ENCODE data around the gene NSL1.
"Not testable (repeated sequence)": the region's sequence is repeated elsewhere in the genome, so short reads cannot be mapped to it uniquely, and the experiment has no call there.

The NSL1 gene

DNA sequence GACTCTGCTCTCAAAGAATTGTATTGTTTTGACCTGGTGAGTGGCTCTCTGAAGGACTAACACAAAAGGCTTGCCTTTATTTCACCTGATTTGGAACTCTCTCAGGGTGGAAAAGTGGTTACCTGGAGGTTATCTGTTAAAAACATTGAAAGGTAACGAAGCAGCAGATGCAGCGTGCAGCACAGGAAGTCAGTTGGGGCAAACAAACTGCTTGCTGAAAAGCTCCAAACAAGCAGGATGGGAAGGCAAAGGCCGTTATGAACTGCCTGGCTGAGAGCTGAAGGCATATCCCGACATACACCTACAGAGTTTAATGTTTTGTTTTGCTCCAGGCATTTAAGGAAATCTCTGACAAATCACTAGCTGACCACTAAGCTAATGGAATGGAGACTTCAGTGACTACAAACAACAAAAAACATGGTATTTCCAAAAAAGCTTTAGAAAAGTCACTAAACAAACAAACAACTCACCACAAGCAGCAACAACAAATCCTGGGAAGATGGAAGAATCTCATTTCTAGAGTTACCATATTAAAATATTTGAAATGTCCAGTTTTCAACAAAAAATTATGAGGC, 47.6 kb downstream of the NSL1 start:
- Histone ChIP-seq H3K27me3 (ENCODE audit: low read depth, low read length) (no peaks in the 10 kb centered on the region), H3K4me3 (ENCODE audit: low read depth in 1 of 2, low read length in 2 of 2) (no peak overlapping the region), H3K36me3 (ENCODE audit: control insufficient read depth in 1 of 2, insufficient read depth in 2 of 2, low read length in 2 of 2) (no peaks in the 10 kb centered on the region), H3K4me1 (ENCODE audit: control insufficient read depth in 1 of 2, insufficient read depth in 2 of 2, low read length in 2 of 2) (no peaks in the 10 kb centered on the region), H3K27ac (ENCODE audit: low read length) (no peak overlapping the region), H3K9me3 (ENCODE audit: control insufficient read depth in 1 of 2, low read length in 2 of 2) (no peaks in the 10 kb centered on the region)

DNA sequence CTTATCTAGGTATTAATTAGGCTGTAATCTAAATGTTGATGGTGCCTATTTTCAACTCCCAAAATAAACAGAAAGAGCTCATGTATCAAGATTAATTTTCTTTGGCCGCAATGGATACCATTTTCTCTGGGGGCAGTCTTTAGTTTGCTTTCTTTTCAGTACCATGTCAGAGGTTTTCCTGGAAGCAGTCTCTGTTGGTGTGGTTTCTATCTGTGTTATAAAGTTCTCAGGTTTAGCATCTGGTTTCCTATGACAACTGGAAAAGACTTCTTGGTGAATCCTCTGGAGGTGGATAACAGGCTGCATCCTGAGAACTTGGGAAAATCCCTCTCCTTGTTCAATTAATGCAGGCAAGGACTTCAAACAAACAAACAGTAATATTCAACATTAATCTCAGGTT, 53.2 kb downstream of the NSL1 start:
- no peaks in the 10 kb centered on the region for H3K27me3 ChIP-seq (ENCODE audit: low read depth, low read length)
- H3K4me3 ChIP-seq (ENCODE audit: low read depth in 1 of 2, low read length in 2 of 2), result no peak overlapping the region
- no peaks in the 10 kb centered on the region for H3K4me1 ChIP-seq (ENCODE audit: control insufficient read depth in 1 of 2, insufficient read depth in 2 of 2, low read length in 2 of 2)
- no peak overlapping the region for H3K27ac ChIP-seq (ENCODE audit: low read length)
- H3K36me3 ChIP-seq (ENCODE audit: control insufficient read depth in 1 of 2, insufficient read depth in 2 of 2, low read length in 2 of 2), result no peaks in the 10 kb centered on the region
- H3K9me3 ChIP-seq (ENCODE audit: control insufficient read depth in 1 of 2, low read length in 2 of 2), result no peaks in the 10 kb centered on the region

DNA sequence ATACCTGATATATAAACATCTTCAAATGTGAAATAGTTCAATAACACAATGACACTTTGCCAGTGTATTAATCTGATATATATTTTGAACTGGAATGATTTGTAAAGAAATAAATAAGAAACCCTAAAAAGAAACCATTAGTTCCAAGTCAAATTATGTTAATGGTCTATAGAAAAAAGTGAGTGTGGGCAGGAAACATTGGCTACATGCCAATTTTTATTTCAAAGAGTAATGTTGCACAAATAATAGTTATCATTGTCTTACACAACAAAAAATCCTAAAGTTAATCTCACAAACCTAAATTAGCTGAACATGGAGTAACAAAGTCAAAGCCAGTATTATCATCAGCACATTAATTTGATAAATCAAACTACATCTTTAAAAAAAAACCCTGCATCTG, 54.0 kb downstream of the NSL1 start:
- H3K36me3 ChIP-seq (ENCODE audit: control insufficient read depth in 1 of 2, insufficient read depth in 2 of 2, low read length in 2 of 2), result no peaks in the 10 kb centered on the region
- H3K4me3 ChIP-seq (ENCODE audit: low read depth in 1 of 2, low read length in 2 of 2), result no peak overlapping the region
- no peak overlapping the region for H3K27ac ChIP-seq (ENCODE audit: low read length)

DNA sequence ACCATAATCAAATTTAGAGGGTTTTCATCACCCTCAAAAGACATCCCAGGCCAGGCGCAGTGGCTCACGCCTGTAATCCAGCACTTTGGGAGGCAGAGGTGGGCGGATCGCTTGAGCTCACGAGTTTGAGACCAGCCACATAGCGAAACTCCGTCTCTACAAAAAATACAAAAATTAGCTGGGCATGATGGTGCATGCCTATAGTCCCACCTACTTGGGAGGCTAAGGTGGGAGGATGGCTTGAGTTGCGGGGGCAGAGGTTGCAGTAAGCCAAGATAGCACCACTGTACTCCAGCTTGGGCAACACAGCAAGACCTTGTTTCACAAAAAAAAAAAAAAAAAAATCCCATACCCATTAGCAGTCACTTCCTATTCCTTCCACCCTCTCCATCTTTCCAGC, 58.5 kb downstream of the NSL1 start:
- Histone ChIP-seq H3K27ac (ENCODE audit: low read length) (no peak overlapping the region), H3K27me3 (ENCODE audit: low read depth, low read length) (no peaks in the 10 kb centered on the region), H3K4me1 (ENCODE audit: control insufficient read depth in 1 of 2, insufficient read depth in 2 of 2, low read length in 2 of 2) (no peaks in the 10 kb centered on the region), H3K9me3 (ENCODE audit: control insufficient read depth in 1 of 2, low read length in 2 of 2) (no peaks in the 10 kb centered on the region), H3K36me3 (ENCODE audit: control insufficient read depth in 1 of 2, insufficient read depth in 2 of 2, low read length in 2 of 2) (no peaks in the 10 kb centered on the region), H3K4me3 (ENCODE audit: low read depth in 1 of 2, low read length in 2 of 2) (no peak overlapping the region)

More for the DNA sequence above, 54.0 kb downstream of the NSL1 start:
- no peaks in the 10 kb centered on the region for H3K4me1 ChIP-seq (ENCODE audit: control insufficient read depth in 1 of 2, insufficient read depth in 2 of 2, low read length in 2 of 2)
- no peaks in the 10 kb centered on the region for H3K9me3 ChIP-seq (ENCODE audit: control insufficient read depth in 1 of 2, low read length in 2 of 2)
- H3K27me3 ChIP-seq (ENCODE audit: low read depth, low read length), result no peaks in the 10 kb centered on the region

DNA sequence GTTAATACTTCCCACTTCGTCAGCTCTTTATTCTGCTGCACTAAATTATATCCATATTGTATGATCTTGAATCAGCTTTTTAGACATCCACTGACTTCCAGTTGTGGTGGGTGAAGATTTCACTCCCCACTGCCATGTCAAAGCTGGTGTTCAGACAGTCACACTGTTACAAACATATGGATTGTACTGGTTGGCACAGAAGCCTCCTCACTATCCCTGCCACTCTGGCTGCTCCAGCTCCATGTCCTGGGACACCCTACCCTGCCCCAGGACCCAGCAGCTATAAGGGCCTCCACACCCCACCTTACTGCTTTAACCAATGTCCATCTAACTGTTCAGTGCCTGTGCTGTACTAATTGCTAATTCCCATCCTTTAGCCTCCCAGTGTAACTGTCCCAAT, 59.9 kb downstream of the NSL1 start:
- no peaks in the 10 kb centered on the region for H3K27me3 ChIP-seq (ENCODE audit: low read depth, low read length)
- no peaks in the 10 kb centered on the region for H3K9me3 ChIP-seq (ENCODE audit: control insufficient read depth in 1 of 2, low read length in 2 of 2)
- no peak overlapping the region for H3K27ac ChIP-seq (ENCODE audit: low read length)
- H3K4me3 ChIP-seq (ENCODE audit: low read depth in 1 of 2, low read length in 2 of 2), result no peak overlapping the region
- H3K4me1 ChIP-seq (ENCODE audit: control insufficient read depth in 1 of 2, insufficient read depth in 2 of 2, low read length in 2 of 2), result no peaks in the 10 kb centered on the region
- no peaks in the 10 kb centered on the region for H3K36me3 ChIP-seq (ENCODE audit: control insufficient read depth in 1 of 2, insufficient read depth in 2 of 2, low read length in 2 of 2)

DNA sequence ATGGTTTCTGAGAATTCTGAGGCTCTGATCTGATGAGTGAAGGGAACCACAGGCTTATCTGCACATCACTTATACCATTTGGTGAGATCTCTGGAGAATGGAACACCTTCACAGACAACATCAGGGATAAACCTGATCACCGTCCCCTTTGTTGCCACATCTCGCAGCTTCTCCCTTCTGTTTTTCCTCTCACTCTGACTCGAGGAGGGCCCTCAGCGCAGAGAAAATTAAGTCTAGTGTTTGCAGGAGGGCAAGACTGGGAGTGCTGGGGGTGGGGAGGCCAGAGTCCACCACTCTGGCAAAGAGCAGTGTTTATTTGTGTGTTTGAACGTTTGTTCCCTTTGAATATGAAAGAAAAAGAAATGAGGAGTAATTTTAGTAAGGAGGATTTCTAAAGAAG, 63.0 kb downstream of the NSL1 start:
- Histone ChIP-seq H3K9me3 (ENCODE audit: control insufficient read depth in 1 of 2, low read length in 2 of 2) (no peaks in the 10 kb centered on the region), H3K27me3 (ENCODE audit: low read depth, low read length) (no peaks in the 10 kb centered on the region), H3K27ac (ENCODE audit: low read length) (no peak overlapping the region)

DNA sequence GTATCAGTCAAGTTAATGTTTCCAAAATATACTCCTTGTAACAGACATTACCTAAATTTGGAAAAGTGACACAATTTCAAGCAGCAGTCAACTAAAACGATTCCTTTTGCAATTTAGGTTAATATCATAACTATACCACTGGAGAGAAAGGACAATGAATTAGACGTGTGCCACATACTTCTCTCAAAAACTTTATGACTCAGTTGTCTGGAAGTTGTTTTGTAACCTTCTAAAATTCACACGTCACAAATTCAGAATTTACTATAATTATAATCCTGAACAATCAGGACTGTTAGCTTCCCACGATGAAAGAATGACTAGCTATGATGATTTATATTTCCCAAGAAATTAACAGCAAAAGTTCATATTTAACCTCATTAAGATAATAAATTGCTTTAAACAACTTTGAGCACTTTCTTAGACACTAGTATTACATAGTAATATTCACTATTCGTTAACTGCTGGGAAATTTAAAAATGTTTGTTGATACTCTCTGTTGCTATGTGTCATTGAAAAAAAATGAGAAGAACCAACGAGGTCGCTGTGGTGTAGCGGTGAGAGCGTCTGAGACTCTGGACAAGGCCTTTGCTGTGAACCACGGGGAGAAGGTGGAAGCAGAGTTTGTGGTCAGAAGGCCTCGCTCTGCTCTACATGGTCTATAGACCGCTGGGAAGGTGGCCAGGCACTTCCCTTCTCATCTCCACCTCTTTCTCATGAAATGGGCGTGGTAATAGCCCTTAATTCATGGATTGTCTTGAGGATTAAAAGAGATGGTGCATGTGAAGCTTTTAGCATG, 64.0 kb downstream of the NSL1 start:
- Histone ChIP-seq H3K27ac (ENCODE audit: low read length) (no peak overlapping the region), H3K36me3 (ENCODE audit: control insufficient read depth in 1 of 2, insufficient read depth in 2 of 2, low read length in 2 of 2) (no peaks in the 10 kb centered on the region), H3K27me3 (ENCODE audit: low read depth, low read length) (no peaks in the 10 kb centered on the region), H3K9me3 (ENCODE audit: control insufficient read depth in 1 of 2, low read length in 2 of 2) (no peaks in the 10 kb centered on the region), H3K4me3 (ENCODE audit: low read depth in 1 of 2, low read length in 2 of 2) (no peak overlapping the region), H3K4me1 (ENCODE audit: control insufficient read depth in 1 of 2, insufficient read depth in 2 of 2, low read length in 2 of 2) (no peaks in the 10 kb centered on the region)

More for the DNA sequence above, 63.0 kb downstream of the NSL1 start:
- H3K4me3 ChIP-seq (ENCODE audit: low read depth in 1 of 2, low read length in 2 of 2), result no peak overlapping the region
- H3K36me3 ChIP-seq (ENCODE audit: control insufficient read depth in 1 of 2, insufficient read depth in 2 of 2, low read length in 2 of 2), result no peaks in the 10 kb centered on the region
- no peaks in the 10 kb centered on the region for H3K4me1 ChIP-seq (ENCODE audit: control insufficient read depth in 1 of 2, insufficient read depth in 2 of 2, low read length in 2 of 2)

DNA sequence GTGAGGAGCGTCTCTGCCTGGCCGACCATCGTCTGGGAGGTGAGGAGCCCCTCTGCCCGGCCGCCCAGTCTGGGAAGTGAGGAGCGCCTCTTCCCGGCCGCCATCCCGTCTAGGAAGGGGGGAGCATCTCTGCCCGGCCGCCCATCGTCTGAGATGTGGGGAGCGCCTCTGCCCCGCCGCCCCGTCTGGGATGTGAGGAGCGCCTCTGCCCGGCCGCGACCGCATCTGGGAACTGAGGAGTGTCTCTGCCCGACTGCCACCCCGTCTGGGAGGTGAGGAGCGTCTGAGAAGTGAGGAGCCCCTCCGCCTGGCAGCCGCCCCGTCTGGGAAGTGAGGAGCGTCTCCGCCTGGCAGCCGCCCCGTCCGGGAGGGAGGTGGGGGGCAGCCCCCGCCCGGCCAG, 66.9 kb downstream of the NSL1 start:
- not testable (repeated sequence) for H3K27ac ChIP-seq (ENCODE audit: low read length); H3K4me1 ChIP-seq (ENCODE audit: control insufficient read depth in 1 of 2, insufficient read depth in 2 of 2, low read length in 2 of 2); H3K27me3 ChIP-seq (ENCODE audit: low read depth, low read length); H3K4me3 ChIP-seq (ENCODE audit: low read depth in 1 of 2, low read length in 2 of 2); H3K9me3 ChIP-seq (ENCODE audit: control insufficient read depth in 1 of 2, low read length in 2 of 2); H3K36me3 ChIP-seq (ENCODE audit: control insufficient read depth in 1 of 2, insufficient read depth in 2 of 2, low read length in 2 of 2)

DNA sequence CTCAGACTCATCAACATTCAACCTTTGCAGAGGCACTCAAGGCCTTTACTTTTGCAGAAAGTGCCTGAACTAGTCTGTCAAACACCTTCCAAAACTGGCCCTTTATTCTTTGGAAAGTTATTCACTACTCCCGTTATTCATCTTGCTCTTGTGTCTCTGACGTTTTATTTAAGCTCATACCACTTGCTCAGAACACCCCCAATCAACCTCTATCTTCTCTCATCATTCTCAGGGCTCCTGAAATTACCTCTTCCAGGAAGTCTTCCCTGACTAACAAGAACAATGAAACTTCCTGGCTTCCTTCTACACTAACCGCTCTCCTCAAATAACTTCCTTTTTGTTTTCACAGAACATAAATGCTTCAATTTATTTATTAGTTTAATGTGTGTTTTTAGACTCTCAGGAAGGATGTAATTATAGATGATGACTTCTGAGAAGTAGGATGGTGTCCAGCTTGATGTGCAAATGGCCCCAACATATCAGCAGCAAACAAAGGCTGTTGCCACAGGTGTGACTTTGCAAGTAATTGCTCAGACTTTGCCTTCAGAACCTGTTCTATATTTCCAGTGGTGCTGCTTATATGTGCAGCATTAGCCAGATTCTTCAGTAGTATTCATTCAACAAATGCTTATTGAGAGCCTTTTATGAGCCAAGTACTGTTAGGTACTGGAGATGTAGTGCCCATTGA, 69.2 kb downstream of the NSL1 start:
- H3K4me3 ChIP-seq (ENCODE audit: low read depth in 1 of 2, low read length in 2 of 2), result no peak overlapping the region

DNA sequence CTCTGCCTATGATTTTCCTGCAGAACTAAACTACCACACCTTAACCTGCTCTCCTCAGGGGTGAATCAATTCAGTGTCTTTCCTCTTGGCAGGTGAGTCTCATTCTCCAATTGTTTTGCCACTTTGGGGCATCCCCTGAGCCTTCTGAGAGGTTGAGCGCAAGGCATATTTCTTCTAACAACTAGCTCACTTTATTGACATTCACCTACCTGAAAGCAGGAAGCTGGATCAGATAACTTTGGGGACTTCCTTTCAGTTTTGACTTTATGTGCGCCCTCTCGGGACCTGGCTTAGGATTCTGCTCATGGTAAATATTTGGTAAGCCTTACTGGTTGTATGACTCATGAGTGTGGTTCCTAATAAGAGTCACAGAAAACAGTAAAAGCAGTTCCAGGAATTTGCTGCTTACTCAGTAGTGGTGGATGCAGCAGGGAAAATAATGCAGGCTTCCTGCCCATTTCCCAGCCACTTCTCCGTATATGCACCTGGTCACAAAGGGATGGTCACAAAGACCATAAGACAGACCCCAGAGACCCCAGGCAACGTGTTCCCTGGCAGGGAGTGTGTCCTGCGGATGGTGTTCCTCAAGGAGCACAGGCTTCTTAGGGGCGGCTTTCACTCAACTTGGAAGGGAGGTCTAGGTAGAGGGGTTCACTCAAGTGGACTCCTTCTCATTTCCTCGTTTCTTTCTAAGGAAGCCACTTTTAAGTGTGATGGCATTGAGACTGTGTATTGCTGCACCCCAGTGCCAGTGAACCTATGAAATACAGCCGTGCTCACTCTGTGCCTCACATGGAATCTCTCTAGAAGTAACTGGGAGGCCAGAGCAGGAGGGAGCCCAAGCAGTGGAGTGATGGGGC, 70.0 kb downstream of the NSL1 start:
- H3K27me3 ChIP-seq (ENCODE audit: low read depth, low read length), result no peaks in the 10 kb centered on the region
- no peaks in the 10 kb centered on the region for H3K4me1 ChIP-seq (ENCODE audit: control insufficient read depth in 1 of 2, insufficient read depth in 2 of 2, low read length in 2 of 2)
- H3K4me3 ChIP-seq (ENCODE audit: low read depth in 1 of 2, low read length in 2 of 2), result no peak overlapping the region
- no peak overlapping the region for H3K27ac ChIP-seq (ENCODE audit: low read length)
- no peaks in the 10 kb centered on the region for H3K36me3 ChIP-seq (ENCODE audit: control insufficient read depth in 1 of 2, insufficient read depth in 2 of 2, low read length in 2 of 2)
- H3K9me3 ChIP-seq (ENCODE audit: control insufficient read depth in 1 of 2, low read length in 2 of 2), result no peaks in the 10 kb centered on the region

More for the DNA sequence above, 69.2 kb downstream of the NSL1 start:
- Histone ChIP-seq H3K4me1 (ENCODE audit: control insufficient read depth in 1 of 2, insufficient read depth in 2 of 2, low read length in 2 of 2) (no peaks in the 10 kb centered on the region), H3K9me3 (ENCODE audit: control insufficient read depth in 1 of 2, low read length in 2 of 2) (no peaks in the 10 kb centered on the region), H3K27ac (ENCODE audit: low read length) (no peak overlapping the region), H3K36me3 (ENCODE audit: control insufficient read depth in 1 of 2, insufficient read depth in 2 of 2, low read length in 2 of 2) (no peaks in the 10 kb centered on the region), H3K27me3 (ENCODE audit: low read depth, low read length) (no peaks in the 10 kb centered on the region)

DNA sequence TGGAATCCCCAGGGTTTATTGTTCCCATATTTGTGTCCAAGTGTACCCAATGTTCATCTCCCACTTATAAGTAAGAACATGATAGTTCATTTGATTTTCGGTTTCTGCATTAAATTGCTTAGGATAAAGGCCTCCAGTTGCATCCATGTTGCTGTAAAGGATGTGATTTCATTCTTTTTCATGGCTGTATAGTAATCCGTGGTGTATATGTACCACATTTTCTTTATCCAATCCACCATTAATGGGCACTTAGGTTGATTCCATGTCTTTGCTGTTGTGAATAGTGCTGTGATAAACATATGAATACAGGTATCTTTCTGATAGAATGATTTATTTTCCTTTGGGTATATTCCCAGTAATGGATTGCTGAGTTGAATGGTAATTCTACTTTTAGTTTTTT, 71.9 kb downstream of the NSL1 start:
- Histone ChIP-seq H3K4me3 (ENCODE audit: low read depth in 1 of 2, low read length in 2 of 2) (no peak overlapping the region), H3K9me3 (ENCODE audit: control insufficient read depth in 1 of 2, low read length in 2 of 2) (no peaks in the 10 kb centered on the region), H3K27me3 (ENCODE audit: low read depth, low read length) (no peaks in the 10 kb centered on the region), H3K27ac (ENCODE audit: low read length) (no peak overlapping the region), H3K36me3 (ENCODE audit: control insufficient read depth in 1 of 2, insufficient read depth in 2 of 2, low read length in 2 of 2) (no peaks in the 10 kb centered on the region), H3K4me1 (ENCODE audit: control insufficient read depth in 1 of 2, insufficient read depth in 2 of 2, low read length in 2 of 2) (no peaks in the 10 kb centered on the region)

All from muscle layer of duodenum (tissue), 2 donors.